HEK293 (cell line): ENCODE measurements around the gene ROCK1.

Experiments
- CTCF ChIA-PET: fragments of 350-600 bp; formaldehyde crosslinking; extraction: SDS; loops from one replicate; lab custom pipeline; 2021; ENCODE audit warnings: antibody characterized with exemption; lab: Yijun Ruan, JAX
- POLR2A ChIA-PET: fragments of 300-600 bp; formaldehyde crosslinking; extraction: SDS; loops from one replicate; lab custom pipeline; 2020; ENCODE audit warnings: antibody characterized with exemption, inconsistent platforms; lab: Yijun Ruan, JAX
- H3K27ac ChIP-seq: fragments of 200-500 bp; sonication (Bioruptor generic); 2 replicates; pipeline ENCODE4 v1.5.1; 2014; ENCODE audit warnings: low read depth, low read length, control low read depth, inconsistent platforms; ENCODE audit errors: extremely low read depth
- H3K36me3 ChIP-seq, 2 experiments: fragments of 200-500 bp in 1 of 2; sonication (Bioruptor generic) in 1 of 2; 1 replicate in 1 of 2; 2 replicates in 1 of 2; pipeline ENCODE4 v1.5.1; 2014 to 2017; ENCODE audit warnings: inconsistent platforms in 2 of 2, low read length in 2 of 2; ENCODE audit not compliant: control insufficient read depth in 2 of 2, insufficient read depth in 1 of 2
- H3K4me1 ChIP-seq: fragments of 200-500 bp; sonication (Bioruptor generic); 2 replicates; pipeline ENCODE4 v1.5.1; 2014; ENCODE audit warnings: mild to moderate bottlenecking, low read length, inconsistent platforms; ENCODE audit not compliant: control insufficient read depth, insufficient read depth
- H3K4me3 ChIP-seq: 2 replicates; pipeline ENCODE4 v1.5.1; 2011; ENCODE audit warnings: low read depth, mild to moderate bottlenecking, control low read depth, low read length, moderate library complexity
- H3K9me3 ChIP-seq: fragments of 200-500 bp; sonication (Bioruptor generic); 2 replicates; pipeline ENCODE4 v1.5.1; 2014; ENCODE audit warnings: low read depth, low read length, inconsistent platforms; ENCODE audit not compliant: control insufficient read depth, insufficient read depth
- GLIS1 ChIP-seq: fragments of 450-650 bp; formaldehyde crosslinking; IDR thresholded peaks from 2 replicates; pipeline ENCODE4 v1.5.1; 2016; ENCODE audit warnings: missing biosample characterization, missing genetic modification characterization
- GLIS2 ChIP-seq: fragments of 450-650 bp; formaldehyde crosslinking; IDR thresholded peaks from 2 replicates; pipeline ENCODE4 v1.5.1; 2016; ENCODE audit warnings: missing biosample characterization, missing genetic modification characterization
- KLF7 ChIP-seq: fragments of 450-650 bp; formaldehyde crosslinking; IDR thresholded peaks from 2 replicates; pipeline ENCODE4 v1.5.1; 2016; ENCODE audit warnings: missing biosample characterization, missing genetic modification characterization, borderline replicate concordance
- OVOL3 ChIP-seq: fragments of 450-650 bp; formaldehyde crosslinking; IDR thresholded peaks from 2 replicates; pipeline ENCODE4 v1.5.1; 2016; ENCODE audit warnings: missing biosample characterization, missing genetic modification characterization
- PRDM1 ChIP-seq: fragments of 450-650 bp; formaldehyde crosslinking; IDR thresholded peaks from 2 replicates; pipeline ENCODE4; 2016; ENCODE audit warnings: missing biosample characterization, missing genetic modification characterization
- SP2 ChIP-seq: fragments of 450-650 bp; formaldehyde crosslinking; IDR thresholded peaks from 2 replicates; pipeline ENCODE4 v1.5.1; 2016; ENCODE audit warnings: missing biosample characterization, missing genetic modification characterization
- SP3 ChIP-seq: fragments of 450-650 bp; formaldehyde crosslinking; IDR thresholded peaks from 2 replicates; pipeline ENCODE4 v1.5.1; 2016; ENCODE audit warnings: missing biosample characterization, missing genetic modification characterization
- TCF7L2 ChIP-seq: IDR thresholded peaks from 2 replicates; pipeline ENCODE4 v1.6.1; 2011; ENCODE audit warnings: low read depth, mild to moderate bottlenecking, inconsistent platforms, low read length, moderate library complexity, borderline replicate concordance
- YY1 ChIP-seq: fragments of 450-650 bp; formaldehyde crosslinking; IDR thresholded peaks from 2 replicates; pipeline ENCODE4 v1.5.1; 2018; ENCODE audit warnings: missing biosample characterization, missing genetic modification characterization
- ZBTB1 ChIP-seq: fragments of 450-650 bp; formaldehyde crosslinking; IDR thresholded peaks from 2 replicates; pipeline ENCODE4 v1.5.1; 2016; ENCODE audit warnings: missing biosample characterization, missing genetic modification characterization
- ZBTB17 ChIP-seq: fragments of 450-650 bp; formaldehyde crosslinking; IDR thresholded peaks from 2 replicates; pipeline ENCODE4 v1.5.1; 2016; ENCODE audit warnings: missing biosample characterization, missing genetic modification characterization
- ZBTB49 ChIP-seq: fragments of 450-650 bp; formaldehyde crosslinking; IDR thresholded peaks from 2 replicates; pipeline ENCODE4 v1.5.1; 2016; ENCODE audit warnings: missing biosample characterization, missing genetic modification characterization, low read depth
- ZFP37 ChIP-seq: fragments of 450-650 bp; formaldehyde crosslinking; IDR thresholded peaks from 2 replicates; pipeline ENCODE4 v1.5.1; 2016; ENCODE audit warnings: missing biosample characterization, missing genetic modification characterization
- ZNF138 ChIP-seq: fragments of 450-650 bp; formaldehyde crosslinking; IDR thresholded peaks from 2 replicates; pipeline ENCODE4 v1.5.1; 2016; ENCODE audit warnings: missing biosample characterization, missing genetic modification characterization, borderline replicate concordance
- ZNF148 ChIP-seq: fragments of 450-650 bp; formaldehyde crosslinking; IDR thresholded peaks from 2 replicates; pipeline ENCODE4 v1.5.0; 2017; ENCODE audit warnings: missing biosample characterization, missing genetic modification characterization, borderline replicate concordance
- ZNF169 ChIP-seq: fragments of 450-650 bp; formaldehyde crosslinking; IDR thresholded peaks from 2 replicates; pipeline ENCODE4 v1.5.1; 2016; ENCODE audit warnings: missing biosample characterization, missing genetic modification characterization
- ZNF174 ChIP-seq: fragments of 450-650 bp; formaldehyde crosslinking; IDR thresholded peaks from 2 replicates; pipeline ENCODE4 v1.5.0; 2017; ENCODE audit warnings: missing biosample characterization, mild to moderate bottlenecking, missing genetic modification characterization
- ZNF19 ChIP-seq: fragments of 450-650 bp; formaldehyde crosslinking; IDR thresholded peaks from 2 replicates; pipeline ENCODE4; 2016; ENCODE audit warnings: missing biosample characterization, missing genetic modification characterization, low read depth
- ZNF202 ChIP-seq: fragments of 450-650 bp; formaldehyde crosslinking; IDR thresholded peaks from 2 replicates; pipeline ENCODE4 v1.5.1; 2016; ENCODE audit warnings: missing biosample characterization, missing genetic modification characterization, borderline replicate concordance
- ZNF211 ChIP-seq: fragments of 450-650 bp; formaldehyde crosslinking; IDR thresholded peaks from 2 replicates; pipeline ENCODE4 v1.5.1; 2016; ENCODE audit warnings: low read depth, missing biosample characterization, missing genetic modification characterization
- ZNF311 ChIP-seq: fragments of 450-650 bp; formaldehyde crosslinking; IDR thresholded peaks from 2 replicates; pipeline ENCODE4 v1.5.1; 2017; ENCODE audit warnings: missing biosample characterization, missing genetic modification characterization, borderline replicate concordance
- ZNF350 ChIP-seq: fragments of 450-650 bp; formaldehyde crosslinking; IDR thresholded peaks from 2 replicates; pipeline ENCODE4 v1.5.0; 2017; ENCODE audit warnings: missing biosample characterization, mild to moderate bottlenecking, missing genetic modification characterization
- ZNF37A ChIP-seq: fragments of 450-650 bp; IDR thresholded peaks from 2 replicates; pipeline ENCODE4 v1.5.1; 2018; ENCODE audit warnings: missing biosample characterization, missing genetic modification characterization
- ZNF394 ChIP-seq: fragments of 450-650 bp; formaldehyde crosslinking; IDR thresholded peaks from 2 replicates; pipeline ENCODE4 v1.5.1; 2016; ENCODE audit warnings: missing biosample characterization, missing genetic modification characterization, mild to moderate bottlenecking, moderate library complexity, borderline replicate concordance
- ZNF433 ChIP-seq: fragments of 450-650 bp; formaldehyde crosslinking; IDR thresholded peaks from 2 replicates; pipeline ENCODE4 v1.5.1; 2016; ENCODE audit warnings: missing biosample characterization, missing genetic modification characterization, low read depth
- ZNF548 ChIP-seq: fragments of 450-650 bp; formaldehyde crosslinking; IDR thresholded peaks from 2 replicates; pipeline ENCODE4 v1.5.1; 2016; ENCODE audit warnings: missing biosample characterization, missing genetic modification characterization
- ZNF560 ChIP-seq: fragments of 450-650 bp; formaldehyde crosslinking; IDR thresholded peaks from 2 replicates; pipeline ENCODE4 v1.5.1; 2017; ENCODE audit warnings: missing biosample characterization, missing genetic modification characterization, borderline replicate concordance
- ZNF585B ChIP-seq: fragments of 450-650 bp; formaldehyde crosslinking; IDR thresholded peaks from 2 replicates; pipeline ENCODE4 v1.5.1; 2016; ENCODE audit warnings: missing biosample characterization, missing genetic modification characterization
- ZNF596 ChIP-seq: fragments of 450-650 bp; IDR thresholded peaks from 2 replicates; pipeline ENCODE4 v1.5.0; 2018; ENCODE audit warnings: missing biosample characterization, mild to moderate bottlenecking, missing genetic modification characterization, moderate library complexity
- ZNF610 ChIP-seq: fragments of 450-650 bp; formaldehyde crosslinking; IDR thresholded peaks from 2 replicates; pipeline ENCODE4 v1.5.1; 2016; ENCODE audit warnings: missing biosample characterization, missing genetic modification characterization, borderline replicate concordance
- ZNF629 ChIP-seq: fragments of 450-650 bp; formaldehyde crosslinking; IDR thresholded peaks from 2 replicates; pipeline ENCODE4 v1.5.1; 2017; ENCODE audit warnings: missing biosample characterization, missing genetic modification characterization
- ZNF76 ChIP-seq: fragments of 450-650 bp; formaldehyde crosslinking; IDR thresholded peaks from 2 replicates; pipeline ENCODE4; 2016; ENCODE audit warnings: low read depth, missing biosample characterization, missing genetic modification characterization, borderline replicate concordance
- ZNF785 ChIP-seq: fragments of 450-650 bp; formaldehyde crosslinking; IDR thresholded peaks from 2 replicates; pipeline ENCODE4 v1.5.1; 2016; ENCODE audit warnings: missing biosample characterization, missing genetic modification characterization
- ZNF792 ChIP-seq: fragments of 450-650 bp; formaldehyde crosslinking; IDR thresholded peaks from 2 replicates; pipeline ENCODE4 v1.5.1; 2016; ENCODE audit warnings: missing biosample characterization, missing genetic modification characterization
- ZXDB ChIP-seq: fragments of 450-650 bp; formaldehyde crosslinking; IDR thresholded peaks from 2 replicates; pipeline ENCODE4 v1.5.1; 2016; ENCODE audit warnings: missing biosample characterization, missing genetic modification characterization

The ROCK1 gene

GRCh38 chr18:21111346-21112139, at the start of gene ROCK1:
TSS of gene ROCK1 (minus strand) at chr18:21111813. CDS start at chr18:21110910, 903 bp downstream.
- Histone ChIP-seq H3K4me3 (peak within 1 kb of the TSS; percentile 62), H3K9me3 (no peaks in the 10 kb centered on the region), H3K4me1 (peaks cover 8% of the 10 kb centered on the region), H3K36me3 (no peaks in the 10 kb centered on the region), H3K27ac (peak within 1 kb of the TSS; percentile 98)
- POLR2A ChIA-PET = interaction anchor here (0.6 to 1.5 kb wide), 13 partner anchors 9 to 524 kb away, joined by 3 to 7 read pairs (median 4); no protein-coding TSS in a partner anchor
- CTCF ChIA-PET = interaction anchor here (0.5 to 1.5 kb wide), 3 partner anchors 16 to 68 kb away, joined by 3 to 4 read pairs (median 4); no protein-coding TSS in a partner anchor
- TF ChIP-seq ZNF19 (tag by site-specific recombination) (0 out of 2 replicates have a peak, but pooled peaks have one; percentile 8), SP3 (tag by site-specific recombination) (0 out of 2 replicates have a peak, but pooled peaks have one; percentile 66), ZFP37 (tag by site-specific recombination) (peak; percentile 83), ZNF548 (tag by site-specific recombination) (no peak), OVOL3 (no peak), ZNF169 (tag by site-specific recombination) (no peak), ZNF76 (tag by site-specific recombination) (no peak), ZNF394 (tag by site-specific recombination) (peak; percentile 5; the same call in 1 of the 2 replicates), KLF7 (tag by site-specific recombination) (peak; percentile 84; the same call in 1 of the 2 replicates), SP2 (tag by site-specific recombination) (peak; percentile 61), ZNF211 (tag by site-specific recombination) (no peak), ZNF433 (tag by site-specific recombination) (no peak), ZNF148 (tag by site-specific recombination) (no peak), ZBTB1 (no peak), PRDM1 (tag by site-specific recombination) (peak; percentile 41; the same call in 1 of the 2 replicates), ZXDB (tag by site-specific recombination) (peak; percentile 65; the same call in 1 of the 2 replicates), ZNF629 (tag by site-specific recombination) (no peak), ZNF785 (tag by site-specific recombination) (no peak), ZNF138 (tag by site-specific recombination) (no peak), ZNF610 (tag by site-specific recombination) (0 out of 2 replicates have a peak, but pooled peaks have one; percentile 61), ZNF174 (no peak), GLIS1 (tag by site-specific recombination) (peak; percentile 23), ZBTB17 (peak; percentile 66), ZBTB49 (tag by site-specific recombination) (no peak), TCF7L2 (no peak), ZNF560 (tag by site-specific recombination) (no peak), ZNF311 (tag by site-specific recombination) (no peak), ZNF792 (peak; percentile 39; the same call in 1 of the 2 replicates), YY1 (peak; percentile 16; the same call in 1 of the 2 replicates), ZNF202 (tag by site-specific recombination) (no peak), GLIS2 (peak; percentile 96), ZNF37A (tag by site-specific recombination) (no peak), ZNF596 (no peak), ZNF585B (tag by site-specific recombination) (no peak), ZNF350 (no peak)
